Muscle of leg (tissue), 11 donors: ENCODE measurements around the gene ZNF211. TPM values are rescaled to one million over a fixed set of nuclear protein-coding genes. Genes with fewer than 3 reads are reported as not detected.
A peak's percentile ranks its signal among the peaks of the same experiment; 100 is the strongest.

Source experiments
- DNase-seq: peaks from one replicate; pipeline ENCODE4 v3.0.0; 2013
- H3K27ac ChIP-seq: one replicate; pipeline ENCODE4 v1.5.1; 2013; ENCODE audit warnings: mild to moderate bottlenecking, low read length, control low read depth
- H3K27me3 ChIP-seq: one replicate; pipeline ENCODE4 v1.6.1; 2013; ENCODE audit warnings: low read length; ENCODE audit not compliant: control insufficient read depth, insufficient read depth
- H3K36me3 ChIP-seq: one replicate; pipeline ENCODE4 v1.6.1; 2013; ENCODE audit warnings: low read length; ENCODE audit not compliant: control insufficient read depth, insufficient read depth
- H3K4me1 ChIP-seq: one replicate; pipeline ENCODE4 v1.6.1; 2013; ENCODE audit warnings: low read length; ENCODE audit not compliant: control insufficient read depth, insufficient read depth
- H3K4me3 ChIP-seq: one replicate; pipeline ENCODE4 v1.5.1; 2013; ENCODE audit warnings: low read length, control low read depth
- H3K9me3 ChIP-seq: replicated peaks from 2 replicates; pipeline ENCODE4 v1.6.1; 2013; ENCODE audit warnings: low read depth, low read length; ENCODE audit not compliant: control insufficient read depth
- WGBS: methylation state at CpG from one replicate; pipeline ENCODE4 v1.1.5; 2013; ENCODE audit warnings: missing lambda C conversion rate; ENCODE audit not compliant: insufficient coverage; 5-methylcytosine and 5-hydroxymethylcytosine counted together
- polyA plus RNA-seq, 8 donors: library from polyadenylated mRNA; unstranded; fragments of 120-200 nt; gene quantifications; one replicate each; pipeline versions ENCODE4 v1.2.1 to v1.2.3, GENCODE V29; 2013; ENCODE audit warnings: inconsistent platforms in 1 of 8, low replicate concordance in 1 of 8; ENCODE audit not compliant: insufficient read length in 8 of 8, insufficient read depth in 1 of 8
- total RNA-seq: library from RNA; stranded (reverse); fragments of 120-200 nt; gene quantifications from one replicate; pipeline ENCODE4 v1.2.4, GENCODE V29; 2013

ZNF211 gene
- total and polyA plus RNA-seq, 9 donors: 11.4 to 20.7 (median 13.1) TPM

DNA sequence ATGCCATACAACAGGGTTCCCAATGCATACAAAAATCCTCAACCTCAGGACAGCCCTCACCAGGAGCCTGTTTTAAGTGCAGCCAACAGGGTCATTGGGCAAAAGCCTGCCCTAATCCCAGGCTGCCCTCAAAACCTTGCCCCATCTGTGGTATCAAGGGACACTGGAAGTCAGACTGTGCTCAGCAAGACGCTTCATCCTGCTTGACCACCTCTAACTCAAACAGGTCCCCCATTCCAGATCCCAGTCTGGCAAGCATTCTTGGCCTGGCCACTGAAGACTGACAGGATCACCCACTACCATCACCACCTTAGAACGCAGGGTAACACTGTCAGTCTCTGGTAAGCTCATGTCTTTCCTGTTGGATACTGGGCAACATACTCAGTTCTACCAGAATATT is 20.7 kb downstream of the ZNF211 start:
- H3K27ac ChIP-seq: no peak overlapping the region
- H3K9me3 ChIP-seq: no peaks in the 10 kb centered on the region
- H3K4me1 ChIP-seq: no peaks in the 10 kb centered on the region
- DNase-seq: no peak
- no peak overlapping the region for H3K4me3 ChIP-seq
- peaks cover 2% of the 10 kb centered on the region for H3K27me3 ChIP-seq
- H3K36me3 ChIP-seq: no peaks in the 10 kb centered on the region
- 93% methylated on average over 2 of the region's 2 CpGs for WGBS

DNA sequence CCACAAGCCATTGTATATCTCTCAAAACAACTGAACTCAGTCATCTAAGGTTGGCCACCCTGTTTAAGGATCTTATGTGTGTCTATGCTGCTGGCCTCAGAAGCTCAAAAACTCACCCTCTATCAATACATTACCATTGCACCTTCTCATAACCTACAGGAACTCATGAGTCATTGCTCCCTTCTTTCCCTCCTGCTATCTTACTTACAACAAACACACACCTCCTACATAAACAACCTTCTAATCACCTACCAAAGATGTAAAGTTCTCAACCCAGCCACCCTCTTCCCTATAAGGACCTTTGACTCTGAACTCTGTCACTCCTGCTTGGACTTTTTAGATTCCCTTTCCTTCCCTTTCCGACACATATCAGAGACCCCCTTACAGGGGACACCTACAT is 22.5 kb downstream of the ZNF211 start:
- H3K36me3 ChIP-seq: no peaks in the 10 kb centered on the region
- no peaks in the 10 kb centered on the region for H3K9me3 ChIP-seq
- H3K4me1 ChIP-seq: no peaks in the 10 kb centered on the region
- no peak for DNase-seq
- no peak overlapping the region for H3K27ac ChIP-seq
- peaks cover 4% of the 10 kb centered on the region for H3K27me3 ChIP-seq
- H3K4me3 ChIP-seq: no peak overlapping the region
- 100% methylated on average over 1 of the region's 1 CpG for WGBS

- Histone ChIP-seq H3K36me3 (no peaks in the 10 kb centered on the region), H3K27me3 (peaks cover 4% of the 10 kb centered on the region), H3K4me1 (no peaks in the 10 kb centered on the region), H3K4me3 (no peak overlapping the region), H3K9me3 (no peaks in the 10 kb centered on the region), H3K27ac (no peak overlapping the region)
- no CpG with 5 or more reads among the region's 1 CpG for WGBS
- no peak for DNase-seq
Measured at GRCh38 chr19:57656346-57656745, 23.4 kb downstream of the ZNF211 start.

- H3K36me3 ChIP-seq: no peaks in the 10 kb centered on the region
- H3K27ac ChIP-seq: peak overlapping the region; percentile 42
- peak; percentile 69 for DNase-seq
- no peaks in the 10 kb centered on the region for H3K9me3 ChIP-seq
- peaks cover 8% of the 10 kb centered on the region for H3K27me3 ChIP-seq
- H3K4me1 ChIP-seq: peaks cover 9% of the 10 kb centered on the region
- H3K4me3 ChIP-seq: peak overlapping the region; percentile 43
- under 1% methylated on average over 62 of the region's 64 CpGs for WGBS
Measured at GRCh38 chr19:57664269-57665127, 31.5 kb downstream of the ZNF211 start.

GRCh38 chr19:57665261-57665806 is 32.4 kb downstream of the ZNF211 start:
- no peaks in the 10 kb centered on the region for H3K36me3 ChIP-seq
- peaks cover 9% of the 10 kb centered on the region for H3K4me1 ChIP-seq
- no peak for DNase-seq
- no peak overlapping the region for H3K4me3 ChIP-seq
- no CpG with 5 or more reads among the region's 9 CpGs for WGBS
- peaks cover 8% of the 10 kb centered on the region for H3K27me3 ChIP-seq
- H3K27ac ChIP-seq: no peak overlapping the region
- H3K9me3 ChIP-seq: no peaks in the 10 kb centered on the region

DNA sequence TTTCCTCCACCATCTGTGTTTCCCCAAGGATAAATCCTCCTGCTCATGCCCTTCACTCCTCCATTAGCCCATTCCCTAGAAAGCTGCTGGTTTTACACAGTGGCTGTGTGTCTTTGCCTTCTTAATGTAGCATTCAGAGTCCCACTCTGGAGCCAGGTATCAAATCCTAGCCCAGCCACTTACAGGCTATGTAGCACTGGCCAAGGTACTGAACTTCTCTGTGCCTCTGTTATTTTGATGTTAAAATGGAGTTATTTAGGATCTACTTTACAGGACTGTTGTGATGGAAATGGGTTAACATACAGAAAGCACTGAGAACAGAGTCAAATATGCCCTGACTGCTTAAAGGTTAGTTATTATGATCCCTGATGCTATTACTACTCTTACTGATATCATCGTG is 34.3 kb downstream of the ZNF211 start:
- no peak overlapping the region for H3K27ac ChIP-seq
- peaks cover 9% of the 10 kb centered on the region for H3K4me1 ChIP-seq
- H3K9me3 ChIP-seq: no peaks in the 10 kb centered on the region
- H3K27me3 ChIP-seq: peaks cover 5% of the 10 kb centered on the region
- H3K4me3 ChIP-seq: no peak overlapping the region
- H3K36me3 ChIP-seq: no peaks in the 10 kb centered on the region
- no peak for DNase-seq
- 86% methylated on average over 1 of the region's 1 CpG for WGBS

DNA sequence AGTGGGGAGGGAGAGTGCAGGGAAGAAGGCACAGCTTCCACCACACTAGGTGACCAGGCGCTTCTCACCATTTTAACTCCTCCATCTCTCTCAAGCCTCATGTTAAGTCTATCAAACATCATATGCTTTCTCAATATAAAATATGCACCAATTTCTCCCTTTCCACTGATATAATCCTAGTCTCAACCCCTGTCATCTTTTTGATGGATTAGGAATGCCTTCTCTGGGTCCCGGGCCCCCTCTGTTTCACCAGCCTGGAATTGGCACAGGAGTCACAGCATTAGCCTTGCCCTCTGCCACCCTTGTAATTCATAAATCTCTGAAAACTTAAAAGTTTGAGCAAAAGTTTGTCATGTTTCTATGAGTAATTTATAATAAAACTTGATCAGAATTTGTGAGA is 35.7 kb downstream of the ZNF211 start, which contains the start of gene ZSCAN4:
Gene ZSCAN4, plus strand, starts transcription at position 301 of the 400 bp plus-strand sequence. CDS start 7,211 bp downstream, outside the sequence.
- Histone ChIP-seq H3K4me1 (peaks cover 8% of the 10 kb centered on the region), H3K4me3 (no peak within 1 kb of the TSS), H3K27me3 (no peaks in the 10 kb centered on the region), H3K9me3 (no peaks in the 10 kb centered on the region), H3K36me3 (no peaks in the 10 kb centered on the region), H3K27ac (no peak within 1 kb of the TSS)
- no CpG with 5 or more reads among the region's 2 CpGs for WGBS
- no peak for DNase-seq

GRCh38 chr19:57671124-57671895 is 38.3 kb downstream of the ZNF211 start:
- Histone ChIP-seq H3K4me3 (no peak overlapping the region), H3K36me3 (no peaks in the 10 kb centered on the region), H3K27me3 (no peaks in the 10 kb centered on the region), H3K9me3 (no peaks in the 10 kb centered on the region), H3K4me1 (no peaks in the 10 kb centered on the region), H3K27ac (no peak overlapping the region)
- DNase-seq: no peak
- 71% methylated on average over 5 of the region's 7 CpGs for WGBS

GRCh38 chr19:57672466-57672865 is 39.5 kb downstream of the ZNF211 start:
- no peaks in the 10 kb centered on the region for H3K36me3 ChIP-seq
- H3K4me1 ChIP-seq: no peaks in the 10 kb centered on the region
- H3K4me3 ChIP-seq: no peak overlapping the region
- no peak for DNase-seq
- H3K27me3 ChIP-seq: no peaks in the 10 kb centered on the region
- no peaks in the 10 kb centered on the region for H3K9me3 ChIP-seq
- no peak overlapping the region for H3K27ac ChIP-seq
- WGBS: no CpG with 5 or more reads among the region's 4 CpGs

DNA sequence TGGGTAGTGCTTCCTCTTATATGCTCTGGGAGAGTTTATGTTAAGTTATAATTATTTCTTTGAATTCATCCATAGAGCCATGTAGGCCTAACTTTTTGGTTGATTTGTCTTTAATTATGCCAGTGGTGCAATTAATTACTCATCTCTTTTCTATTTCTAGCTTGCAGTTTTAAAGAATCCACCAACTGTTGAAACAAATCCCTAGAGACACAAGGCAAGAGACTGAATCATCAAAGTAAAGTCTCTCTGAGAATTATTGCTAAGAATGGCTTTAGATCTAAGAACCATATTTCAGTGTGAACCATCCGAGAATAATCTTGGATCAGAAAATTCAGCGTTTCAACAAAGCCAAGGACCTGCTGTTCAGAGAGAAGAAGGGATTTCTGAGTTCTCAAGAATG is 42.9 kb downstream of the ZNF211 start:
- WGBS: 83% methylated on average over 2 of the region's 2 CpGs
- Histone ChIP-seq H3K4me1 (no peaks in the 10 kb centered on the region), H3K27ac (no peak overlapping the region), H3K9me3 (no peaks in the 10 kb centered on the region), H3K4me3 (no peak overlapping the region), H3K36me3 (no peaks in the 10 kb centered on the region), H3K27me3 (peaks cover 2% of the 10 kb centered on the region)
- DNase-seq: no peak
